AG09319 (cell line): ENCODE results near the gene ATP5F1B.

Source experiments
- DNase-seq: peaks from one replicate; pipeline ENCODE4 v3.0.0-alpha.2; 2010; ENCODE audit warnings: low read depth; ENCODE audit errors: extremely low read depth
- CTCF ChIP-seq: IDR thresholded peaks from 2 replicates; pipeline ENCODE4 v1.5.1; 2011; ENCODE audit warnings: low read depth, mild to moderate bottlenecking, inconsistent platforms, low read length, moderate library complexity

Gene ATP5F1B

DNA sequence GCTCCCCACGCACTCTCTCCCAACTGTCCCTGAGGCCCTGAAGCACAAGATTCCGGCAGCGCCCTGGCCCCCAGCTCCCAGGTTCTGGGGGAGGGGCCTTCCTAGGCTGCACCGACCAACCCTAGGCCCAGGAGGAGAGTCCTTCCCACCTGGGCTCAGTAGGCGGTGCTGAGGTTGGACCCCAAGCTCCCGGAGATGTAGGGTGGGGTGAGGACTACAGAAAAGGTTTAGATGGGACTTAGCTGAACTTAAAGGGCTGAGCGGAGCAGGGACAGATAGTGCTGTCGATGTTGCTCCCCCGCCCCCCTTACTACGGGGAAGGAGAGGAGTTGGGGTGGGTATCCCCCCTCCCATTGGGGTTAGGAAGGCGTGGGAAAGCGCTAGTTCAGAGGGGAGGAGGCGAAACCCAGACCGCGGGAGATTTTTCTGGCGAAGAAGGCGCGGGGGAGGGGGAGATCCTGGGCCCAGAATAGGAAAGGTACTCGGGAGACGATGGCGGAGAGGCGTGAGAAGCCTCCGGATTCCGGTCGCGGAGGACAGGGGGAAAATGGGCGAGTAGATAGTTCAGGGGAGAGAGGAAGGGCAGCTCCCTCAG is 11.4 kb downstream of the ATP5F1B start:
- no peak for DNase-seq

DNA sequence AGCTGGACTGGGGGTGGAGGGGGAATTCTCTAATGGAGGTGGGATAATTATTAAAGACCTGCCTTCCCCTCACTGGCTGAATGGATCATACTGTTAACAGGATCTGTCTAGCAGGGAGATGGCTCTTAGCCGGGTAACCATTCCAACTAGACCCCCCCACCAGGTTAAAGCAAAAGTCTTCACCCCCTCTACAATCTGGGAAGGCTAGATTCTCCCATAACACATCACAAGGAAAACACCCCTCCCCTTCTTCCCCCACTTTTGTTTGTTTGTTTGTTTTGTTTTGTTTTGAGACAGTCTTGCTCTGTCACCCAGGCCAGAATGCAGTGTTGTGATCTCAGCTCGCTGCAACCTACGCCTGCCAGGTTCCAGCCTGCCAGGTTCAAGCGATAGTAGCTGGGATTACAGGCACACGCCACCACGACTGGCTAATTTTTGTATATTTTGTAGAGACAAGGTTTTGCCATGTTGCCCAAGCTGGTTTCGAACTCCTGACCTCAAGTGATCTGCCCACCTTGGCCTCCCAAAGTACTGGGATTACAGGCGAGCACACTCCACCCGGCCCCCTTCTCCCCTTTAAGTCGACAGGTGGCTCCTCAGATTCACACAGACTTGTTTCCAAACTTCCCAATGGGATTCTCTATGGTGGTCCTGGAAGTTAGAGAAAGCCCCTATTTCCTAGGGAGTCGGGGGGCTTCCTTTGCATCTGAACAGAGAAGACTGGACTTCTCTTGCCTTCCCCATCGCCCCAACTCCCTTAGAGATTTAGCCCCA is 12.1 kb downstream of the ATP5F1B start:
- no peak for TF ChIP-seq CTCF
- no peak for DNase-seq

More for the DNA sequence above, 11.4 kb downstream of the ATP5F1B start:
- TF ChIP-seq CTCF: no peak

DNA sequence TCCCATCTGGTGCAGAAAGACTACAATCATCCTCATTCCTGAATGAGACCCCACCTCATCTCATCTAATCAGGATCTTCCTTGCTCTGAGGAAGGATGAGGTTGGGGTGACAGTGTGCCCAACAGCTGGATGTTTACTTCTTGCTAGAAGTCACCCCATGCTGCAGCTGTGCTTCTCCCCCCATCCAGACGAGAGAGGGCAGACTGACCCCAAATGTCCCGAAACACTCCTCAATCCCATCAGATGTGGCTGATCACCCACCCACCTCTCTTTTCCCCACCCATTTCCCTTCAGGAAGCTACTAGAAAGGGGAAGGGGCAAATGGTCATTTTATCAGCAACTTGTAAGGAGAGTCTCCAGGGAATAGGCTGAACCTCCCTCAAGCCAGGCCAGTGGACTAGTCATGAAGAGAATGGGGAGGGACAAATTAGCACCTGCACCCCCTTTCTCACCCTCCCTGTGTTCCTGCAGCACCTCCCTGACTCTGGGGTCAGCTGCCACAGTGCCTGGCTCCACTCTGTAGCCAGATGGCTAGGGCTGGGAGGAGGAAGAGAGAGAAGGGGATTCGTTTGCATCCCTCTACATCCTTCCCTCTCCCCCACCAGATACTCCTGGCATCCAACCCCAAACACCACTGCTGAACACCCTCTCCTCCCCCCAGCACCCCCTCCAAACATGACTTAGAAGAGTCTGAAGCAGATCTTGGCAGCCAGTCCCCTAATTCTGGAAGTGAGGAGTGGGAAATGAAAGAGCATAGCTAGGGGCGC is 12.9 kb downstream of the ATP5F1B start:
- no peak for DNase-seq
- TF ChIP-seq CTCF: no peak

DNA sequence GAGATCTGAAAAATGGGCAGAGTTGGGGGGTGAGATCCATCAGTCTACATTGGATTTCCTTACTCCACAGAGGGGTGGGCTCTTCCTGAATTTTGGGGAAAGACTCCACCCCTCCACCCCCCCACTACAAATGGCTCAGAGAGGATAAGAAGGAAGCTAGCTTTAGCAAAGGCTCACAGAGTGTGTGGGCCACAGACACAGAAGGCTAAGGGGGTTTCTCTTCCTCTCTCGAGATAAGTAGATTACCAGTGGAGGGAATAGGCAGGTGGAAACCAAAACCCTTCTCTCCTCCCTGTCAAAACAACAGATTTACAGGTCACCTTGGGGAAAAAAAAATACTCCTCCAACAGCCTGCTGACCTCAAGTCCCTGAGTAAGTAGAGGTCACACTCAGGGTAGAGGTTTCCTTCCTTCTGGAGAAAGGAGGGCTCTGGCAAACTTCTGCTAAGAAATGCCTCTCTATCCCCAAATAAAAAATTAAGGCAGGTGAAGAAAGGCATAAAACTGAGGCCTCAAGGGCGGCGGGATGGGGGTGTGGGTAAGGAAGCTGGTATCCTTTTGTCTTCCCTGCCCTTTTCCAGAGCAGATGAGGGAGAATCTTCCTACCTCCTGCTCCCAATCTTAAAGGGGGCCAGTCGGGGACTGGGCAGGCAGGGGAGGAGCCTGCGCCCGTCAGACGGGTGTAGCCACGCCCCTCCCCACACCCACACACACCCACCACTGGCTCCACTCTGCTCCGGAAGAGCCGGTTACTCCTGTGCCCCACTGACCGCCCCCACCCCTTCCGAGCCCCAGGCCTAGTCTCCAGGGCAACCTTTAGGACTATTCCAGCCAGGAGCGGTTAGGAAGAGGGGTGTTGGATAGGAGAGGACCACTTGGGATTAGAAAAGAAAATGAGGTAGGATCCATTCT is 13.7 kb downstream of the ATP5F1B start:
- no peak for DNase-seq

DNA sequence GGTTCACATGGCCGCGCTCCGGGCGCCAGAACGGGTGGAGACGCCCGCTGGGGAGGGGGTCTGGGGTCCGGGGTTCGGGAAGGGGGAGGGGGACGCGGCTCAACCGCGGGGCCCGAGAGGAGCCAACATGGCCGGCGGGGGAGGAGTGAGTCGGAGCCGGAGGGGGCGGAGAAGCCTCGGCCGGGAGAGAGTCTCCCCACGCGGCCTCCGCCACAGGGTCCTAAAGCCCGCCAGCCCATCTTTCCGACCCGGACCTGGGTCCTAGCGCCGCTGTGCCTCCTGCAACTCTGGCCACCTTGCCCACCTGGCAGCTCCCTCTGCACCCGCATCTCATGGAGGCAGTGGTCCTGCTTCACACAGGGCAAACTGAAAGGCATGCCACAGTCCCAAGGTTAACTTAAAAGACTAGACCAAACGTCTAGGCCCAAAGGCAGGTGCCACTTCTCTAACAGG is 15.6 kb downstream of the ATP5F1B start, which contains the start of gene BAZ2A:
BAZ2A (minus strand) TSS at position 147 of the 453 bp plus-strand sequence. CDS start 12,796 bp downstream, outside the sequence.
- TF ChIP-seq CTCF: no peak
- no peak for DNase-seq

More for the DNA sequence above, 13.7 kb downstream of the ATP5F1B start:
- no peak for TF ChIP-seq CTCF

DNA sequence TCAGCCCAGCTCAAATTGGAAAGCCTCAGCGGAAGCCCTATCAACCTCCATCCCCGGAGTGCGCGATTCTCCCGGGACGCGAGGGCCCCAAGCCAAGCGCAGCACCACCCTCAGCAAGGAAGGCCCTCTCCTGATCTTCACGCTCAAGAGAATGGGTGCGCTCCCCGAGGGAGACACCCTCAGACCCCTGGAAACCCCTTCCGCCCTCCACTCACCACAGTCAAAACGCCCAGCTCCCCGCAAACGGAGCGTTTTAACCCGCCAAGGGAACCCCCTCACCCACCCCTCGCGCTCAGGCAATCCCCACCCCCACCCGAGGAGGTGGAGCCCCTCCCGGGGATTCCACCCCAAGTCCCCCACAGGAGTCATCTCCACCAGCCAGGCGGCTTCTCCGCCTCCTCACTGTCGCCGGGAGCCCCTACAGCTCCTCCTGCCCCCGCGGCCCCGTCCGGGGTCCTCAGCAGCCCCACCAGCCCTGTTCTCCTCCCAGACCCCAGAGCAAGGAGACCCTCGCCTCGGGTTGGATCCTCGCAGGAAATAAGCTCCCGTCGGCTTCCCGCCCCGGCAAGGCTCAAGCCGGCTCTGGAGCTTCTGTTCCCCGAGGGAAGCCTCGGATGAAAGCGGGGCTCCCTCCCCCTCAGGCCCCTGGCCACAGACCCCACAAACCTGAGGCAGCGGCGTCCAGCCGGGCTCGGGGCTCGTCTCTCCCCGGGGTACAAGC is 16.2 kb downstream of the ATP5F1B start:
- no peak for TF ChIP-seq CTCF
- DNase-seq: no peak
